IPS-NIHi11 (cell line): ENCODE results near the gene SBNO1.
A peak's percentile ranks its signal among the peaks of the same experiment; 100 is the strongest.
"Not testable (repeated sequence)": the region's sequence is repeated elsewhere in the genome, so short reads cannot be mapped to it uniquely, and the experiment has no call there.

Experiments used
- DNase-seq: peaks from one replicate; pipeline ENCODE4 v3.0.0; 2012; ENCODE audit warnings: mixed read lengths, low spot score

The SBNO1 gene

GRCh38 chr12:123270214-123271000 lies 94.2 kb downstream of the SBNO1 start:
- no peak for DNase-seq

- DNase-seq: no peak
Observed at GRCh38 chr12:123269896-123270213, 94.8 kb downstream of the SBNO1 start.

GRCh38 chr12:123269395-123269892 lies 95.2 kb downstream of the SBNO1 start:
- DNase-seq: peak; percentile 80

GRCh38 chr12:123268850-123269249 lies 95.8 kb downstream of the SBNO1 start:
- no peak for DNase-seq

- DNase-seq: no peak
Observed at GRCh38 chr12:123267991-123268843, 96.4 kb downstream of the SBNO1 start.

- no peak for DNase-seq
Observed at GRCh38 chr12:123267335-123267920, 97.2 kb downstream of the SBNO1 start.

GRCh38 chr12:123266679-123267277 lies 97.9 kb downstream of the SBNO1 start:
- no peak for DNase-seq

- DNase-seq: no peak
Observed at GRCh38 chr12:123265851-123266678, 98.6 kb downstream of the SBNO1 start.

- peak; percentile 74 for DNase-seq
Observed at GRCh38 chr12:123264642-123265041, 100.0 kb downstream of the SBNO1 start.

- DNase-seq: no peak
Observed at GRCh38 chr12:123263196-123263817, 101.3 kb downstream of the SBNO1 start.

GRCh38 chr12:123261196-123261595 lies 103.5 kb downstream of the SBNO1 start:
- no peak for DNase-seq

- DNase-seq: no peak
Observed at GRCh38 chr12:123260081-123260480, 104.6 kb downstream of the SBNO1 start.

GRCh38 chr12:123258593-123258992 lies 106.1 kb downstream of the SBNO1 start:
- DNase-seq: no peak

GRCh38 chr12:123254853-123255446 lies 109.7 kb downstream of the SBNO1 start:
- DNase-seq: no peak

- no peak for DNase-seq
Observed at GRCh38 chr12:123253641-123254459, 110.8 kb downstream of the SBNO1 start.

- DNase-seq: not testable (repeated sequence)
Observed at GRCh38 chr12:123252365-123252764, 112.3 kb downstream of the SBNO1 start.

GRCh38 chr12:123251403-123252076 lies 113.1 kb downstream of the SBNO1 start:
- DNase-seq: no peak

- peak; percentile 29 for DNase-seq
Observed at GRCh38 chr12:123250471-123251383, 113.9 kb downstream of the SBNO1 start.
